Measurements from ENCODE around the gene MTA2.
"Not testable (repeated sequence)": the region's sequence is repeated elsewhere in the genome, so short reads cannot be mapped to it uniquely, and the experiment has no call there.

MTA2 gene

DNA sequence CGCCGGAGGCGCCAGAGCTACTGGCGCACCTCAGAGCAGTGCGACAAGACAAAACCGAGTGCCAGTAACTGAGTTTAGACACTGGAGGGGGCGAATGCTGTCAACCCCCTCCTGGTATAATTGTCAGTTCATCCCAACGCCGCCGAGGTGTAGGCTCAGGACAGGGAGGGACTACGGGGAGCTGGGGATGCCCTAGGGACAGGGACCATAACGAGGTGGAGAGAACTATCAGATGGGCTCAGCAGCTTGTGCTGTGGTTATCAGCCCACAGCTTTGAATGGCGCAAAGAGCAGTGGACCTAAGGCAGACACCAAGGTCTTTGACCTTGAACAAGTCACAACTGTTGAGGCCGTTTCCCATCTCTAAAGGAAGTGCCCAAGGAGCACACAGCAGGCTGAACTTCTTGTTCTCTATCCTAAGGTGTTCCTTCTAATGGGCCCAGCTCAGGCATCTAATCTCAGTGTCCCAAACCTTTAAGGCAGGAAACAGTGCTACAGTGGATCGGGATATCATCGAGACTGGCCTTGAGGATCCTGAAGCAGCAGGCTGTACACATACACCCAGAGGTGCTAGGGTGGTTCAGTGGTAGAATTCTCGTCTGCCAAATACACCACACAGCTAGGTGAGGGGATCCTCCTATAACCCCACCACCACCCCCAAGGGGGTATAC is 9.4 kb downstream of the MTA2 start:
- DNase-seq (ENCODE audit: low read depth) = no peak

DNA sequence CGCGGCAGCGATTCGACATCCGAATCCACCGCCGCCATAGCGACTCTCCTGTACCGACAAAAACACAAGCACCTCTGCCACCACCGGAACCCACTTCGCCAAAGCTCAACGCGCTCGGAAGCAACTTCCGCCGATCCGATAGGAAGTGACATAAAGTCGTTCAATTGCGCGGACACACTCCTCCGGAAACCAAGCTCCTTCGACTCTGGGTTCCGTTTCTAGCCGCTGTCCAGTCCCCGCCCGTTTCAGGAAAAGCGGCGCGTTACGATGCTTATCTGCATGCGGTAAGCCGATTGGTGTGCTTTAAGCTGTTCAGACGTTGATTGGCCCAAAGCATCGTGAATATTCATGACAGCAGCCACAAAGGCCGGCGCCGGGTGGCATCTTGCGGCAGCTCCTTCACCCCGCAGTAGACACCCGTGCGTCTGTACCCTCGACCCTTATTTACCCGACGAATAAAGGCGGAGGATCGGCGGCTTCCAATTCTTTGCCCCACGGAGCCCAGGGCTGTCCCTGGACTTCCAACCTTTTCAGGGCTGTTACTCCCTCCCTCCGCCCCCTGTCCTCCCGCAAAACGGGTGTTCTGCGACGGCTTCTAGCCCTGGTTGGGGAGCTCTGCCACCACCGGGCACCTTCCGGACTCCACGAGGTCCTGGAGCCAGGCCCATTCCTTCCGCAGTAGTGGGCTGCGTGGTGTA is 10.1 kb downstream of the MTA2 start, which contains the start of gene TUT1:
Gene TUT1, minus strand, starts transcription at position 76 of the 698 bp plus-strand sequence. Its CDS starts 38 bp downstream, at position 38.
- peak; percentile 98 for DNase-seq (ENCODE audit: low read depth)

DNA sequence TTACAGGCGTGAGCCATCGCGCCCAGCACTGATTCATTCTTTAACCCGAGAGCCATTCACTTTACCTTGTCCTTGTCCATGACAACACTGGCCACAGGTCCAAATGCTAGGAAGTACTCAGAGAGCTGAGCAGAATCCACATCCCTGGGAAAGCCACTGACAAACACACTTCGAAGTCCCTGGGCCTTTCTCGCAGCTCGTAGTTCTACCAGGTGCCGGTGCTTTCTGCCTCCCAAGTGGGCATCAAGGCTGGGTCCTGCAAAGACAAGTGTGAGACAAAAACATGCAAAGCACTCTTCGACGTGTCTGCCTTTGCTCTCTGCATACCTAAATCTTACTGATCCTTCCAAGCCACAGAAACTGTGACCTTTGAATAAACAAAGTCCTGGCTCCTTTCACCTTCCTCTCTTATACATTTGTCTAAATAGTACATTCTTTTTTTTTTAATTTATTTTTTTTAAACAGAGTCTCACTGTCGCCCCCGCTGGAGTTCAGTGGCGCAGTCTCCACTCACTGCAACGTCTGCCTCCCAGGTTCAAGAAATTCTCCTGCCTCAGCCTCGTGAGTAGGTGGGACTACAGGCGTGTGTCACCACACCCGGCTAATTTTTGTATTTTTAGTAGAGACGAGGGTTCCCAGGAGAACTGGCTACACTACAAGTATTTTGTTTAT is 12.6 kb downstream of the MTA2 start:
- DNase-seq (ENCODE audit: low read depth) = no peak

DNA sequence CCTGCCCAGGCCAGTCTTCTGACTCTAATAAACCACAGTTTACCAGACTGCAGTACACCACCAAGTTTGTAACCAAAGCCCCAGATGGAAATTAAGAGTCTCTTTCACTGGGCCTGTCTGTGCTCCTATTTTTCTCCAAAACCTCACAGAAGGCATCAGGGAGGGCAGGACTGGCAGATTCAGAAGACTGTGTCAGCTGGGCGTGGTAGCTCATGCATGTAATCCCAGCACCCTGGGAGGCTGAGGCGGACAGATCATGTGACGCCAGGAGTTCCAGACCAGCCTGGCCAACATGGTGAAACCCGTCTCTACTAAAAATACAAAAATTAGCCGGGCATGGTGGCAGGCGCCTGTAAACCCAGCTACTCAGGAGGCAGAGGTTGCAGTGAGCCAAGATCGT is 16.3 kb downstream of the MTA2 start:
- not testable (repeated sequence) for DNase-seq (ENCODE audit: low read depth)

DNA sequence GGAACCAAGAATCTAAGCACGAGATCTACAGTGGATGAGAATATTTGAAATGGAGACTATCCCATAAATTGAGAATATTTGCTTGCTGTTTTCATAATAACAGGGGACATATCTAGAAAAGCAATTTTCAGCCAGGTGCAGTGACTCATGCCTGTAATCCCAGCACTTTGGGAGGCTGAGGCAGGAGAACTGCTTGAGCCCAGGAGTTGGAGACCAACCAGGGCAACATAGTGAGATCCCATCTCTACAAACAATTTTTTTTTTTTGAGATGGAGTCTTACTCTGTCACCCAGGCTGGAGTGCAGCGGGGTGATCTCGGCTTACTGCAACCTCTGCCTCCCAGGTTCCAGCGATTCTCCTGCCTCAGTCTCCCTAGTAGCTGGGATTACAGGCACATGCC is 19.9 kb downstream of the MTA2 start:
- not testable (repeated sequence) for DNase-seq (ENCODE audit: low read depth)

DNA sequence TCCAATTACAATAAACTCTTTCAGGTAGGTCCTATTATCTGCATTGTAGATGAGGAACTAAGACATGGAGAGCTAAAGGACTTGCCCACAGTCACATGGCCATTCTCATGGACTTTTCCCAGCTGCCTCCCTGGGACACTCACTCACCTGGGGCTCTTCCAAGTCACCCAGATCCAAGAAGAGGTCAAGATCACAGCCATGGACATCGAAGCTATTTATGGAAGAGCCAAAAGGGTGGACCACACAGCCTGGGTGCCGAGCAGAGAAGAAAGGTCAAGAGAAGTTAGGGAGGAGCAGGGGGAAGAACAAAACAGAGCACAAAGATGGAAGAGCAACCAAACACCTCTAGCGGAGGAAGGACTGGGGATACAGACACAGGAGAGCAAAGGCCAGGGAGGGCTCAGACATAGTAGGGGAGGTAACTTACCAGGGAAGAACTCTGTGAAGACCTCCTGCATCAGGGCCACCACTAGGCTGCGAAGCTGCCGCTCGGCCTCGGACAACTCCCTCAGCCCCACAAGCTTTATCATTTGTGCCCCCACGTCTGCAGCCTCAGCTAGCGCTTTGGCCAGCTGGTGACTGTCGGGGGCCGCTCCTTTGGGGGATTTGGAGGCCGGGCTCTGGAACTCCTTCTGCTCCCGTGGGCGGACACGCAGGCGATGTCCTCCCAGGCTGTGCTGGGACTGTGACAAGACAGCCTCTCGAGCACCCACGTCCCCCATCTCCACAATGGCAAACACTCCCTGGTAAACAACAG is 20.5 kb downstream of the MTA2 start:
- no peak for DNase-seq (ENCODE audit: low read depth)

DNA sequence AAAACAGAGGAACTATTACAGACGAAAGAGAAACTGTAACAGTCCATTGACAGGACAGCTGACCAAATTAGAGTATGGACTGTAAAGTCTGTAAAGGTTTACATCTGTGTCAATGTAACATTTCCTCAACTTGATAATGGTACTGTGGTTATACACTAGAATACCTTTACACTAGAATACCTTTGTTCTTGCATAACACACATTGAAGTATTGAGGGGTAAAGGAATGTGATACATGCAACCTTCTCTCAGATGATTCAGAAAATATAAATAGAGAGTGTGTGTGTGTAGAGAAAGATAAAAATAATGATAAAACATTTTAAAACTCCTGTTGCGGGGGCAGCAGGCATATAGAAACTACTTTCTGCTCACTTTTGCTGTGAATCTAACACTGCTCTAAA is 22.4 kb downstream of the MTA2 start:
- DNase-seq (ENCODE audit: low read depth) = no peak

DNA sequence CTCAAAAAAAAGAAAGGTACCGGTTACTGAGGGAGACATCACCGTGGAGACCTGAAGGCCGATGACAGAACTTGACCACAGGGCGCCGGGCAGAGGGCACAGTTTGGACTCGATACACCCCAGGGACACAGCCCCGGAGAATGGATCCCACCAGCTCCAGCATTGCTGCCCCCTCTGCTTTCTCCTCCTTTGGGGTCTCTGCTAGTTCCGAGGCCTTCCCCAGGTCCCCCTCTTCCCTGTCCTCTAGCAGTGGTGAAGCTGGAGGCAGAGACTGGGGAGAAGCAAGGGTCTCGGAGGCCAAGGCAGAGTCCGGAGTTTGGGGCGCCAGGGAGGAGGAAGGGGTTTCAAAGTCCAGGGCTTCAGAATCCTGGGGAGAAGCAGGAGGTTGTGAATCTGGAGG is 23.1 kb downstream of the MTA2 start:
- no peak for DNase-seq (ENCODE audit: low read depth)

DNA sequence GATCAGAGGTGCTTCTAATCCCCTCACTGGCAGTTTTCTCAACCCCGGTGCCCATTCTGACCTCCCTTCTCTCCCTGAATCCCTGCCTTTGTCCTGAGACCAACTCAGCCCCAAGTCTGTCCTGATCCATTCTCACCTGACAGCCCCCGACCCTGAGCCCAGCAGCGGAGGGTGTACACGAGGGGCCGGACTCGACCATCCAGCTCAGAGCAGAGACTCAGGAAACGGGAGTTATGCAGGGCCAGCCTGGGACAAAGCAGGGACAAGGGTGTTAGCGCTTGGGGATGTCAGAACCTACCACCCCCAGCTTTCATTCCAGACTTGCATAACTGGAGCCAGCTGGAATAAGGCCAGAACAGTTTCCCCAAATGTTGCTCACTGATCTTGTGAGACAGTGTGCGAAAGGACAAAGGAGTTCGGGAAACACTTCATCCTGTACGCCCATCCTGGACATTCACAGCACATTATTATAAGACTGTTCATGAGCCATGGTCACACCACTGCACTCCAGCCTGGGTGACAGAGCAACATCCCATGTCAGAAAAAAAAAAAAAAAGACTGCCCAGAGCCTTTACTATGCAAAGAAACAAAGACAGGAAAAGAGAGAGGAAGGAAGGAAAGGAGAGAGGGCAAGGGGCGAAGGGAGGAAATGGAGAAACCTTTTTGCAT is 24.5 kb downstream of the MTA2 start:
- DNase-seq (ENCODE audit: low read depth) = no peak

DNA sequence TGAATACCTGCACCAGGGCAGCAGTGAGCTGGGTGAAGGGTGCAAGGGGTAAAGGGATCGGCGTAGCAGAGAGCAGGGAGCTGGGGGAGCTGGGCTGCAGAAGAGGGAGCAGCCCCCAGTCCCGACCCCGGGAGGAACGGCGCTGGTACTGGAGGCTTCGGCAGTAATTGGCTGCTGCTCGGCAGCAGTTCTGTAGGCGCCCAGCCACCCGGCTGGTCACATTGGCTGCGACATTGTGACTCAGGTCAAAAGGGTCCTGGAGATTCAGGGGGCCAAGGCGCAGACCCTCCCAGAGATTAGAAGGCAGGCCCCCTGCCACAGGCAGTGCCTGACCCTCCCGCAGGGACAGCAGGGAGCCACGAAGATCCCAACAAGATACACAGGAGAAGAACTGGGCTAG is 25.8 kb downstream of the MTA2 start:
- DNase-seq (ENCODE audit: low read depth) = no peak

DNA sequence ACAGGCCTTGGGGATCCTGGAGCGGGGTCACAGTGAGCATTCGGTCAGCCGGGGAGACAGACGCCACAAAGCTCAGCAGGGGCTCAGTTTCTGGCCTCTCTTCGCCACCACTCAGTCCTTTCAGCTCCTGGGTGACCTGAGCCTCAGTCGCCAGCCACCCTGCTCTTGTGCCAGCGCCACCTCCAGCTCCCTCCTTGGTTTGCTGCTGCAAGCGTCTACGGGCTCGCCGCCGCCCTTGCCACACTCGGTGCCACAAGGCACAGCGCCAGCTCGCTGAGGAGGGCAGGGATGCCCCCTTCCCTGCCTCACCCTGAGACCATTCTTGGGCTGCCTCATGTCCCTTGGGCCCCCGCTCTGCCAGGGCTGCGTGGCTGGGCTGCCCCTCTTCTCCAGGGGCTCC is 26.5 kb downstream of the MTA2 start:
- no peak for DNase-seq (ENCODE audit: low read depth)

DNA sequence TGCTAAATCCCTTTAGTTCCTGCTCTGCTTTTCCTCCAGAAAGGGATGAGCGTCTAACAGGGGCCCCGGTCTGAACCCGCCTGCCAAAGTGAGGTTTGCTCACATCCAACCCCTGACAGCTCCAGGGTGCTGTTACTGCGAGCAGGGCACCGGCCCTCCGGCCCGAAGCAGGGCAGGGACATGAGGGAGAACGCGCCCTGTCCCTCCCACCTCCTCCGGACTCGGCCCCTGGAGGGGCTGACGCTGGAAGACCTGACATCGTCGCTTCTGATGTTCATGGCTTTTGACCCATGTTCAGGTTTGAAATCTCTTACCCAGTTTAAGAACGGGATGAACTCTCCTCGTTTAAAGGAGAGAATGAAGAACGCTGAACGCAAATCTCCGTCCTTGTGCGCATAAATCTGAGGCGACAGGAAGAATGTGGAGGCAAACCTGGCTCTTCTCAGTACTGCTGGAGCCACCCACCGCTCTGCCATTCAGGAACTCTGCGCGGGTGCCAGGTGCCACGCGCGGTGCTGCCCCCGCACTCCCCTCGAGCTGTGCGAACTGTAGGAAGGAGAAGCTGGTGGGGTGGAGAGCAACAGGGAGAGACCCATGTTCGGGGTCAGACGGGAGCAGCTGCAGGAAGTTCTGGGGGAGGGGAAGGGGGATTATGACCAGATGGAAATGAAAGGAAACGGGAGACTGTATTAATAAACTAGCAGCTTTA is 27.1 kb downstream of the MTA2 start:
- no peak for DNase-seq (ENCODE audit: low read depth)

DNA sequence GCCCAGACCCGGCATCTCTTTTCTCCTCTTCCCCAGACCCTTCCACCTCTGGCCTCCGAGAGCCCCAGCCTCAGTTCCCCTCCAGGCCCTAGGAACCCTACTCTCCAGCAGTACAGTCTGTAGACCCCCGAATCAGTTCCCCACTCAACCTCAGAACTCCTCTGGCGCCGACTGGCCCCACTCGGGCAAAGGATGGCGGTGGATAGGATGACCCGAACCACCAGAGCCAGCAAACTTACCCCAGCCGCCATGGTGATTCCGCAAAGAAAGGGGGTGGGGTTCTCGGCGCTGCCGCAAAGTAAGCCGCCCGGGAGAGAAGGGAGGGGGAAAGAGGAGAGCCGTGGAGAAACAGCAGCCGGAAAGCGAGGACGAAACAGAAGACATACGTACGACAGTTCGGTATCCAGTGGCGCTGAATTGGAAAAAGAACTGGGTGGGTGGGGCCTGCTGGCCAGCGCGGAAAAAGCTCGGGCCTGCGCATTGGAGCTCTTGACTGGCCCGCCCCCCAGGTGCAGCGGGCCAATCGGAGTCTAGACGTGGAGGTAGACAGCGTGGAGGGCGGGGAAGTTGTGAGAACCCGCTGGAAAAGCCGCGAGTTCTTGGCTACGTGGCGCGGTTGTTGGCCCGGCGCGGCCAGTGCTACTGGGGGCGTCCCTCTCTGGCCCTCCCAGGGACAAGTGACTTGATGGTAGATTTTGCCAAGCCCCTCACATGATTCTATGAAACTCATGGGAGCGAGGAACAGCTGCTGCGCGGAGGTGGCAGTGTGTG is 27.9 kb downstream of the MTA2 start, which contains the start of gene EEF1G:
Gene EEF1G, minus strand, starts transcription at position 300 of the 771 bp plus-strand sequence. Its CDS starts 49 bp downstream, at position 251.
- peak; percentile 100 for DNase-seq (ENCODE audit: low read depth)

DNA sequence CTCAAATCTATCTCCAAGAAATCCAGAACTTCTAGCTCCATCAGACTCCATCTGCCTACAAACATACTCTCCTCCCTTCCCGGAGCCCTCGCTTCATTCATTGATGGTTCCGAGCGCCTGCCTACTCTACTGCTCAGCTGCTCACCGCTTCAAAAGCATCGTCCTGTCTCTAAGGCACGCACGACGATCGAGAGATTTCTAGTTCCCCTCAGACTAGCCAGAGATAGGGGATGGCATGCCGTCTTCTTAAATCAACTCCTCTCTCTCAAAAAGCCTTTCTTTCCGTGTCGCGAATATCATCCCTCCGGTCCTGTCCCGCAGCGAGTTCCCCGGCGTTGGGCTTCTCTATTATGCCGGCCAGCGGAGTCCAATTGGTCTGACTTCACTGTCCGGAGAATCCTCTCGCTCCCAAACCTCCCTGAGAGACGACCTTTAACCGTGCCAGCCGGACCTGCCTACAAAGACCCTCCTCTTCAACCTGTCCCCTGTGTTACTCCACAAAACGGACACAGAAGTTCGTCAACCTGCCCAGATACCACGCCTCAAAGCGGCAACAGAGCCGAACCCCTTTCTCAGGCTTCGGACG is 28.6 kb downstream of the MTA2 start:
- DNase-seq (ENCODE audit: low read depth) = no peak

DNA sequence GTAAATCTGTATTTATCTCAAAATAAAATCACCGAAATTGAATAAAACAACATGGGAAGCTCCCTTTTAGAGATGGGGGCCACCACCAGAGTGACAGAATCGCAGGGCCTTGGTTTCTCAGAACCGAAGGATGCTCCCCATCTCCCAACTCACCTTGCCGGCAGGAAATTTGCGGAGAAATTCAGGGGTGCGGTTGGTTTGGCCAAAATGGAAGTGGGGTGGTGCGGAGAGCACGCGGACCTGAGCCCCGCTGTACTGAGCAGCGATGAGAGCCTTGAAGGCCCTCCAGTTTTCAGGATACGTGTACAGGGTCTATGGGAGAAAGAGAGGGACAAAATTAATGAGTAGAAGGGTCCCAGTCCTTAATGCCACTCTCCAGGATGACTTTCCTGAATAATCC is 29.2 kb downstream of the MTA2 start:
- DNase-seq (ENCODE audit: low read depth) = no peak

DNA sequence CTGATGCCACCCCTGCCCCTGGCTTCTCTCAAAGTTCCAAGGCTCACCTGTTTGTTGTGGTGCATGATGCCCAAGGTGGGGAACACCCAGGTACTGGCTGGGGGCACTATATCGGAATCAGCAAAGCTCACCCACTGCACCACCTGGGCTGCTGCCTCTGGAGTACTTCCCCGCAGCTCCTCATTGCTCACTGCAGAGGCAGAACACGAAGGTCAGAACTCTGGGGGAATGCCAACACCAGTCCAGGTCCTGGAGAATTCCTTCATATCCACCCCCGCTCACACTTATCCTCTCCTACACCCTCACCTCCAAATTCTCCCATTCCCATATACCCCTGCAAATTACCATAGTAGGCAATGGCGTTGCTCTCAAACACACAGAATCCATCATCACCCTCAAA is 30.2 kb downstream of the MTA2 start:
- DNase-seq (ENCODE audit: low read depth) = not testable (repeated sequence)

DNA sequence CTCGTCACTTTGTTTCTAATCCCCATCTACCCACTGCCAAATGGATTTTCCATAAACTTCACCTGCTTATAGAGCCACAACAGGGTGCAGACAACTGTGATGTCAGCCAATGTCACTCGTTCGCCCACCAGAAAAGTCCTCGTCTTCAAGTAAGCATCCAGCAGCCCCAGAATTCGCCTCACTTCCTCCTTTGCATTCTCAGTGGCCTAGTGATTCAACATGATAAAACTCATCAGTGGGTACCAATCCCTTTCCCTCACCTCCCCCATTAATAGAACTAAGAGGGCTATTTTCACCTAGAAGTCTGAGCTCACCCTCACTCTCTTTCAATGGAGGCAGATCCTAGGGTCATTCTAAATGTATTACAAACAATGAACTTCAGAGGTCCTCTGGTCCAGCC is 30.8 kb downstream of the MTA2 start:
- DNase-seq (ENCODE audit: low read depth) = not testable (repeated sequence)

DNA sequence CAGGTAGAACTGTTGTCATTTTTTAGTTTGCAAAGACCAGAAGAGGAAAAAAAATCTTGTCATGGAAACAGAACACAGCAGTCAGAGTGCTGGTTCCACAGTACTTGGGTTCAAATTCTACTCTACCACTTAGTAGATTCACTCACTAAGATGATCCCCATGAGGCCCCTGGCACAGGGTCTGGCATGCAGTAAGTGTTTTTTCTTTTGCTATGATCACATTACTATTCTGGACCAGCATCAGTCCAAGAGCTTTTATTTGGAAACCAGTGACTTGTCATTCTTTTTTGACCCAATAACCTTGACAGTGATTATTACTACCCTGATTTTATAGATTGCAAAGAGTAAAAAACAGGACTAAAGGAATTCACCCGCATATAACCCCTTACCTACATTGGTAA is 32.1 kb downstream of the MTA2 start:
- no peak for DNase-seq (ENCODE audit: low read depth)

DNA sequence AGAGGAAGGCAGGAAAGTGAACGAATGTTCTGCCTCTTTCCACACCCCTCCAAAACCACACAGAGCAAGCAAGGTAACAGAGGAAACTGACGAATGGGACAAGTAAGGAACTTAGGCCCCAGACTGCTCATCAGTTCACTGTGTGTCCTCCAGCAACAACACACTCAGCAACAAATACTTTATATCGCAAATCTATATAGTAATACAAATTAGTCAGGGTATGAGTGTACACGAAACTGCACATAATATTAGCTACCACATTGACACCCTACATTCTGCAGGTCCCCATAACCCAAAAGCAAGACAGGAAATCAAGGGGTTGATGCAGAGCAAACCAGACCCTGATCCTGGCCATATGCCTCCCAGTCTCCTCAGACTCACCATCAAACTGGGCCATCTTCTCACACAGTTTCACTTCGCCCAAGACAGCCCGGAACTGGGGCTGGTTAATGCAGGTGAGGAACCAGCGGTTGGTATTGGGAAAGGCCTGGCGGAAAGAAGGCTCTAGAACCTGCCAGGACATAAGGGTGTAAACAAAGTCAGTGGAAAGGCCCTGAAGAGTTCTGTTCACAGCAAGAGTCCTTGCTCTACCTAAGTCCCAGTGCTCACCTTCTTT is 34.5 kb downstream of the MTA2 start:
- DNase-seq (ENCODE audit: low read depth) = no peak

DNA sequence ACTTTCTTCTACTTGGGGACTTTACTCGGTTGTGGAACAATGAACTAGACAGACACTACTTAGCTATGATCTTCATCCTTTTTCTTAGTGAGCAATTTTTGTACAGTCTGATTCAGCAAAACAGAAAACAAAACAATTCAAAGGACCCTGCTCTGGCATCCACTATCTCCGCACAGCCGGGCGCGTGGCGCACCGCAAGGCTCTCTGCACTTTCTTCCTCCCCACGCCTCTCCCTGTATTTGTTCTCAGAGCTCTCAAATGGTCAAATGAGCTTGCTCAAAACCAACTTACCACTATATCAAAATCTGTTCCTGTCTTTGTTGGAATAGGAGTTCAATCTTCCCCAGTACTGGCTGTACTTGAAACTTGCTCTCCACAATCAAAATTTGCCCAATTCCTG is 35.4 kb downstream of the MTA2 start:
- no peak for DNase-seq (ENCODE audit: low read depth)

Measured in GM04504 (cell line).